ENCODE results near the gene CDA. TPM values are rescaled to one million over a fixed set of nuclear protein-coding genes. Genes with fewer than 3 reads are reported as not detected.

The CDA gene
- total and polyA plus RNA-seq, 9 of the 15 experiments (the other 6 are each of a cell fraction or from before 2014, with no cell fraction given) = not detected

GRCh38 chr1:20588634-20589225 is at the start of gene CDA (continued):
- TF ChIP-seq, protein P1, sequence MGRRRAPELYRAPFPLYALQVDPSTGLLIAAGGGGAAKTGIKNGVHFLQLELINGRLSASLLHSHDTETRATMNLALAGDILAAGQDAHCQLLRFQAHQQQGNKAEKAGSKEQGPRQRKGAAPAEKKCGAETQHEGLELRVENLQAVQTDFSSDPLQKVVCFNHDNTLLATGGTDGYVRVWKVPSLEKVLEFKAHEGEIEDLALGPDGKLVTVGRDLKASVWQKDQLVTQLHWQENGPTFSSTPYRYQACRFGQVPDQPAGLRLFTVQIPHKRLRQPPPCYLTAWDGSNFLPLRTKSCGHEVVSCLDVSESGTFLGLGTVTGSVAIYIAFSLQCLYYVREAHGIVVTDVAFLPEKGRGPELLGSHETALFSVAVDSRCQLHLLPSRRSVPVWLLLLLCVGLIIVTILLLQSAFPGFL (CRISPR knock-in tag; IDR thresholded peaks at IDR 0.05) = no peak
- no peak for TF ChIP-seq ZNF212 (CRISPR knock-in tag; IDR thresholded peaks at IDR 0.05)
- TF ChIP-seq PML (IDR thresholded peaks at IDR 0.05; ENCODE audit: low read length) = no peak
- no peak for TF ChIP-seq XRCC5 (IDR thresholded peaks at IDR 0.05; ENCODE audit: low read depth, low read length)
- no peak for TF ChIP-seq TEAD2 (tag; IDR thresholded peaks at IDR 0.05)
- TF ChIP-seq RBM25 (IDR thresholded peaks at IDR 0.05; ENCODE audit: low read depth, low read length, severe bottlenecking) = peak; percentile 89

DNA sequence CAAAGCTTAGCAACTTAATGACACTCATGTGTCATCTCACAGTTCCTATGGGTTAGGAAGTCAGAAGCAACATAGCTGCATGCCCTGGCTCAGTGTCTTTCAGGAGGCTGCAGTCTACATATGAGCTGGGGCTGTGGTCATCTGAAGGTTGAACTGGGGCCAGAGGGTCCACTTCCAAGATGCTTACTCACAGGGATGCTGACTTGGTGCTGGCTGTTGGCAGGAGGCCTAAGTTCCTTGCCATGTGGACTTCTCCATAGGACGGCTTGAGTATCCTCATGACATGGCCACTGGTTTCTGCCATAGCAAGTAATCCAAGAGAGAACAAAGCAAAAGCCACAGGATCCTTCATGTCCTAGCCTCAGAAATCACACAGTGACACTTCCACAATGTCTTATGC is 48.6 kb upstream of the CDA start:
- CTCF ChIA-PET (ENCODE audit: low intra/inter-chr PET ratio) = no interaction called here
- in situ Hi-C loops (cut with MboI) = no loop called here
- TF ChIP-seq TCF3 (CRISPR knock-in tag; IDR thresholded peaks at IDR 0.05) (no peak), ZKSCAN1 (IDR thresholded peaks at IDR 0.05; ENCODE audit: low read depth, low read length) (no peak), BRD4 (IDR thresholded peaks at IDR 0.05) (no peak), ZNF695 (CRISPR knock-in tag; IDR thresholded peaks at IDR 0.05) (no peak), POU5F1 (IDR thresholded peaks at IDR 0.05; ENCODE audit: borderline replicate concordance, low read depth, low read length, partially characterized antibody) (no peak), CXXC5 (CRISPR knock-in tag; IDR thresholded peaks at IDR 0.05) (no peak)
- TF ChIP-seq, protein P2, sequence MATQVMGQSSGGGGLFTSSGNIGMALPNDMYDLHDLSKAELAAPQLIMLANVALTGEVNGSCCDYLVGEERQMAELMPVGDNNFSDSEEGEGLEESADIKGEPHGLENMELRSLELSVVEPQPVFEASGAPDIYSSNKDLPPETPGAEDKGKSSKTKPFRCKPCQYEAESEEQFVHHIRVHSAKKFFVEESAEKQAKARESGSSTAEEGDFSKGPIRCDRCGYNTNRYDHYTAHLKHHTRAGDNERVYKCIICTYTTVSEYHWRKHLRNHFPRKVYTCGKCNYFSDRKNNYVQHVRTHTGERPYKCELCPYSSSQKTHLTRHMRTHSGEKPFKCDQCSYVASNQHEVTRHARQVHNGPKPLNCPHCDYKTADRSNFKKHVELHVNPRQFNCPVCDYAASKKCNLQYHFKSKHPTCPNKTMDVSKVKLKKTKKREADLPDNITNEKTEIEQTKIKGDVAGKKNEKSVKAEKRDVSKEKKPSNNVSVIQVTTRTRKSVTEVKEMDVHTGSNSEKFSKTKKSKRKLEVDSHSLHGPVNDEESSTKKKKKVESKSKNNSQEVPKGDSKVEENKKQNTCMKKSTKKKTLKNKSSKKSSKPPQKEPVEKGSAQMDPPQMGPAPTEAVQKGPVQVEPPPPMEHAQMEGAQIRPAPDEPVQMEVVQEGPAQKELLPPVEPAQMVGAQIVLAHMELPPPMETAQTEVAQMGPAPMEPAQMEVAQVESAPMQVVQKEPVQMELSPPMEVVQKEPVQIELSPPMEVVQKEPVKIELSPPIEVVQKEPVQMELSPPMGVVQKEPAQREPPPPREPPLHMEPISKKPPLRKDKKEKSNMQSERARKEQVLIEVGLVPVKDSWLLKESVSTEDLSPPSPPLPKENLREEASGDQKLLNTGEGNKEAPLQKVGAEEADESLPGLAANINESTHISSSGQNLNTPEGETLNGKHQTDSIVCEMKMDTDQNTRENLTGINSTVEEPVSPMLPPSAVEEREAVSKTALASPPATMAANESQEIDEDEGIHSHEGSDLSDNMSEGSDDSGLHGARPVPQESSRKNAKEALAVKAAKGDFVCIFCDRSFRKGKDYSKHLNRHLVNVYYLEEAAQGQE (IDR thresholded peaks at IDR 0.05; ENCODE audit: borderline replicate concordance) = no peak
- TF ChIP-seq, protein P2 (CRISPR knock-in tag; IDR thresholded peaks at IDR 0.05; ENCODE audit: low read depth) = no peak

More for the DNA sequence above, 48.6 kb upstream of the CDA start:
- BruUV-seq (replicated peaks) = no TSS peak
- FAIRE-seq (no peak), DNase-seq (ENCODE audit: extremely low read depth in 1 of 4, low spot score in 3 of 4) (no peak), ATAC-seq (no peak)
- H3K79me2 ChIP-seq (ENCODE audit: control insufficient read depth, insufficient read depth, low read length) = no peaks in the 10 kb centered on the region
- peaks cover 43 to 69% of the 10 kb centered on the region in 2 experiments for H3K27me3 ChIP-seq (ENCODE audit: control insufficient read depth in 2 of 2, insufficient read depth in 2 of 2, low read length in 2 of 2)
- H3K4me3 ChIP-seq = no peak overlapping the region
- H3K4me2 ChIP-seq (ENCODE audit: insufficient read depth, low read length) = no peak overlapping the region
- H2AFZ ChIP-seq (ENCODE audit: low read depth, low read length) = no peak overlapping the region
- no peak overlapping the region for H3K27ac ChIP-seq (ENCODE audit: extremely low read depth, low read depth, low read length)
- no peaks in the 10 kb centered on the region for H3K9me1 ChIP-seq (ENCODE audit: control insufficient read depth, insufficient read depth, low read length)
- 5% methylated on average over 1 of the region's 1 CpG for WGBS (ENCODE audit: insufficient coverage, low coverage, missing lambda C conversion rate)
- H3K9me3 ChIP-seq (replicated peaks; ENCODE audit: control insufficient read depth, insufficient read depth, low read depth, low read length) = no peaks in the 10 kb centered on the region
- no peak overlapping the region for H3K9ac ChIP-seq (ENCODE audit: insufficient read depth in 1 of 2, low read depth in 2 of 2, low read length in 2 of 2)
- H3K4me1 ChIP-seq (replicated peaks in 1 of 2; ENCODE audit: control insufficient read depth in 2 of 2, insufficient read depth in 2 of 2, low read length in 2 of 2) = no peaks in the 10 kb centered on the region
- peaks cover 7% of the 10 kb centered on the region; the same call in 1 of the 2 replicates for H4K20me1 ChIP-seq (replicated peaks; ENCODE audit: control insufficient read depth, insufficient read depth, low read length)
- POLR2A ChIA-PET = interaction anchor here (0.6 to 3.0 kb wide), 2 partner anchors 15 kb away, joined by 3 to 10 read pairs; no protein-coding TSS in a partner anchor
- intact Hi-C loops (cut with micrococcal nuclease) = no loop called here
- H3K36me3 ChIP-seq (ENCODE audit: control insufficient read depth, insufficient read depth, low read length) = no peaks in the 10 kb centered on the region
